Frontal cortex (tissue), 4 donors: ENCODE measurements around the gene RAB22A. TPM values are rescaled to one million over a fixed set of nuclear protein-coding genes. Genes with fewer than 3 reads are reported as not detected.
A peak's percentile ranks its signal among the peaks of the same experiment; 100 is the strongest.

ENCODE experiments used
- DNase-seq, 2 donors: peaks; one replicate each; pipeline ENCODE4 v3.0.0; 2012; ENCODE audit warnings: low spot score in 2 of 2
- FAIRE-seq: peaks from 2 replicates; lab custom pipeline; 2012; peaks lifted over from hg19 to GRCh38; lab: Jason Lieb, UNC
- total RNA-seq: library from RNA; depleted of rRNA; stranded (reverse); fragments of >200 nt; gene quantifications from one replicate; pipeline ENCODE4 v1.2.3, GENCODE V29; 2014
- donor health status: control.
- donor health status: control.
- donor health status: control.

RAB22A gene
- total RNA-seq, 1 donor from 2014 or later, result 23.6 TPM

DNA sequence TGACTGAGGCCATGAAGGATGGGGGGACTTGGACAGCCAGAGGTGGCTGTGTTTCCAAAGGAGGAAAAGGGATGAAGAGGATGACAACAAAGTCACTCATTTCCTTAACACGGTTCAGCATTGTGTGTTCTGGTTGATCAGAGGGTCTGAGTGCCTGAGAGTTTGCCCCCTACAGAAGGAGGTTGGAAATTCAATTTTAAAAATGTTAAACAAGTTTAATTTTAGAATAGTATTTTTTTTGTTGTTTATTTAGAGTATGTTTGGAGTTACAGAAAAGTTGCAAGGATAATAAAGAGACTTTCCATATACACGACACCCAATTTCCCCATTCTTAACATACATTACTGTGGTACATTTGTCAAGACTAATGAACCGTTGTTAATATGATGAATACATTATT, 69.2 kb downstream of the RAB22A start:
- FAIRE-seq (no peak), DNase-seq (no peak)

DNA sequence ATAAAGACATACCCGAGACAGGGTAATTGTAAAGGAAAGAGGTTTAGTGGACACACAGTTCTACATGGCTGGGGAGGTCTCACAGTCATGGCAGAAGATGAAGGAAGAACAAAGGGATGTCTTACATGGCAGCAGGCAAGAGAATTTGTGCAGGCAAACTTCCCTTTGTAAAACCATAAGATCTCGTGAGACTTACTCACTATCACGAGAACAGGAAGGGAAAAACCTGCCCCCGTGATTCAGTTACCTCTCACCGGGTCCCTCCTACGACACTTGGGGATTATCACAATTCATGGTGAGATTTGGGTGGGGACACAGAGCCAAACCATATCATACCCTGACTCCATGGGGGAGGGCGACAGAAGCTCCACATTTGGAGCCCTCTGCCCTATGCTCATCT, 72.1 kb downstream of the RAB22A start:
- DNase-seq (no peak), FAIRE-seq (no peak)

DNA sequence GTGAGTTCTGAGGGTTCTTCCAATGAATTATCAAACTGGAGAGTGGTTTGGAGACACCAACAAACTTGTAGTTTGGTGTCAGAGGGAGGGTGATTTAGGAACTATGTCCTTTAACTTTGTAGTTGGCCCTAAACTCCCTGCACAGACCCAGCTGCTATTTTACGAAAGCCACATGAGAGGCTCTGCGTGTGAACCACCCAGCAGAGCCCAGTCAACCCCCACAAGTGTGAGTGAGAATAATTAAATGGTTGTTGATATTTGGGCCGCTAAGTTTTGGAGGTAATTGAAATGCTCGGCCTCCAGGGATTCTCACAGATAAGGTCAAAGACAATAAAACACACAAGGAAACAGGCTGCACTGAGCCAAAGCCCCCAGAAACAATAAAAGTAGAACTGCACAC, 72.6 kb downstream of the RAB22A start:
- no peak for DNase-seq
- no peak for FAIRE-seq

DNA sequence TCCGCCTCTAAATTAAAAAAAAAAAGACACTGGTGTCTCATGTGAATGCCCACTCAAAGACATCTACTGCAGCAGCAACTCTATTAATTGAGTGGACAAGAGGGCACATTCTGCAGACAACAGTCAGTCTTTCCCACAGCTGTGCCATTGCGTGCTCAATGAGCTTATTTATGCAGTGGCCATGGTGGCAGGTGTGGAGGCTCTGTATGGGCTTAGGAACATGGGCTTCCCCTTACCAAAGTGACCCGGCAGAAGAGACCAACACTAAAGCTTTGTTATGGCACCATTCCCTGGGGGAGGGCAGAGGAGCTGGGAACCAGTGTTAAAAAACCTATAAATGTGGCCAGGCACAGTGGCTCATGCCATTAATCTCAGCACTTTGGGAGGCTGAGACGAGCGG, 75.3 kb downstream of the RAB22A start:
- no peak for FAIRE-seq
- no peak for DNase-seq

DNA sequence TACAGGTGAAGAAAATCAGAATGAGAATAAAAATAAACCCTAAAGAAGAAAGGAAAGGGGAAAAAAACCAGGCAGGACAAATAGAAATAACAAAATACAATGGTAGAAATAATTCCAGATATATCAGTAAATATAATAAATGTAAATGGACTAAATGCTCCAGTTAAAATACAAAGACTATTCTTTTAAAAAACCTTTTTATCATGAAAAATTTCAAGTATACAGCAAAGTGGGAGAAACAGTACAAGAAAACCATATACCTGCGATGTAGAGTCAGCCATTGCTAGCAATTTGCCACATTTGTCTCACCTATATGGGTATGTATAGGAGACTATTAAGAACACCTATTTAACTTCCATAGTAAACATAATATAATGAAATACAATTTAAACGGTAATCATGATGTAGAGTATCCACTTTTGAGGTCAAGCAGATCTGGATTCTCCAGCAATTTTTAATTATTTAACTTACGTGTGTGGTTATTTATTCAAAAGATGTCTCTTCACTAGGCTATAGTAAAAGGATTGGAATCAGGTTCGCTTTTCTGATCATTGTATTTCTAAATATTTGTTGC, 78.6 kb downstream of the RAB22A start:
- DNase-seq (no peak), FAIRE-seq (no peak)

DNA sequence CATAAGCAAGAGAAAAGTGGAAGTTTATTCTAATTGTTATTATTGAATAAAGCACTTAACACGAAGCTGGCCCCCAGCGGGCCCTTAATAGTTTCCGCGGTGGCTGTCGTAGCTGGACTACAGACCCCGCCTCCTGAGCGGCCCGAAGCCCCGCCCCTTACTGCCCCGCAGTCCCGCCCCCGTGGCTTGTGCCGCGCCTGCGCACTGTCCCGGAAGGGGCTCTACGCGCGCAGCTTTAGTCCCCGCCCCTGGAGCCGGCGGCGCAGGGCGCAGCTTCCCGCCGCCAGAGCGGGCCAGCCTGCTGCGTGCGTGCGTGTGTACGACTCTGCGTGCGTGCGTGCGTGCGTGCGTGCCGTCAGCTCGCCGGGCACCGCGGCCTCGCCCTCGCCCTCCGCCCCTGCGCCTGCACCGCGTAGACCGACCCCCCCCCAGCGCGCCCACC, 79.4 kb downstream of the RAB22A start, which contains the start of gene VAPB:
Gene VAPB, plus strand, starts transcription at position 348 of the 442 bp plus-strand sequence. CDS start 231 bp downstream, outside the sequence.
- FAIRE-seq, result no peak
- DNase-seq, result peak; percentile 87 to 90

DNA sequence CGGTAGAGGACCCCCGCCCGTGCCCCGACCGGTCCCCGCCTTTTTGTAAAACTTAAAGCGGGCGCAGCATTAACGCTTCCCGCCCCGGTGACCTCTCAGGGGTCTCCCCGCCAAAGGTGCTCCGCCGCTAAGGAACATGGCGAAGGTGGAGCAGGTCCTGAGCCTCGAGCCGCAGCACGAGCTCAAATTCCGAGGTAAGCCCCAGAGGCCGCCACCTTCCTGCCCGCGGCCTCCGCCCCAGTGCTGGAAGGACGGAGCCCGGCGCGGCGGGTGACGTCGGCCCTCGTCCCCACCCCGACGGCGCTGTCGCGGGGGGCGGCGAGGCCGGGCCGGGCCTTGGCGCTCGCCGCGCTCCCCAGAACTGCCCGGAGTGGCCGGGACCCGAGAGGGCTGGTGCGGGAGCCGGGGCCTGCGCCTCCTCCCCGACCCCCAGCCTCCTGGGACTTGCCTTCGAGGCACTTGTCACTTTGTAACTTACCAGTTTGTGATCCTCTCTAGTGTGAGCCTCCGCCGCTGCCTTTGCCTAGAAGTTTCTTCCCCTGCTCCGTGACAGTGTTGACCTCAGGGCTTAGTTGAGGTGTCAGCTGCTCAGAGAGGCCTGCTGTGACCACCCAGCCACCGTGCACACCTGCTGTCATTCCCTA, 79.9 kb downstream of the RAB22A start:
- DNase-seq (peak in 1 of 2 donors; percentile 50), FAIRE-seq (no peak)

DNA sequence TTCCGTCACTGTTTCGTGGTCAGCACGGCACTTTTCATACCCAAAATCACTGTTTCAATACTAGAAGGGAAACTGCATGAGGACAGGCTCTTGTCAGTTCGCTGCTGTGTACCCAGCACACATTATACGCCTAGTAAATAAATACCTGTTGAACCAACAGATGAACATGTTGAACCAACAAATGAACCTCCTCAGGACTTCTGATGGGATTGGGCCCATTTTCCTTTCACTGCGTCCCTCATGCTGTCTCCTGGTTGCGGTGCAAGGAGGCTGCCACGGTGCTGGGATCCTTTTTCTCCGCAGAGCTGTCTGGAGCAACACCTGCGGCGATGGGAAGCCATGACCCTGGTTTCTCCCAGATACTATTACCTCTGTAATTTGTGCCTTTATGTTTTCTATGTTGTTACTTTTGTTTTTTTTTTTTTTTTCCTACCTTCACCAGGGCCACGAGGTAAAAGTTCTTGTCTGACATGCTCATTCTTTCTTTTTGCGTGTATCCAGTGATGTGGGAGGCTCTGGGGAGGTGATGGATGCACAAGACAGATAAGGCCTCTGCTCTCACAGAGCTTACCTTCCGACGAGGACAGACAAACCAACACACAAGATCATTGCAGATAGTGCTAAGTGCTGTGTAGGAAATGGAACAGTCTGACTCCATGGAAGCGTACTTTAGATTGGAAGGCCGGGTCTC, 80.6 kb downstream of the RAB22A start:
- DNase-seq (no peak), FAIRE-seq (no peak)

DNA sequence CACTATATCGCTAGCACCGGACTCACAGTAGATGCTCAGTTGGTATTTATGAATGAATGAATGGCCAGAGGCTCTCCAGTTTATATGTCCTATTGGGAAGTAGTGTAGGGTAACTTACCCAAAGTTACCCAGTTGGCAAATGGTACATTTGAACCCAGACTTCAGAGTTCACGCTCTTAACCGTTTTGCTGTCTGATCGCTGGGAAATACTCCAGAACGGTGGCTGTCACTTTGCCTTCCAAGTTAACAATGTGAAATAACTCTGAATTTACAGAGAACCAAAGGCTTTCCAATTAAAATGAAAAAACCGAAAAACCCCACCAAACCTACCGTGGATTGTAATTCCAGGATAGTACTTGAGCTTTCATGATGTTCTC, 81.1 kb downstream of the RAB22A start:
- FAIRE-seq, result no peak

DNA sequence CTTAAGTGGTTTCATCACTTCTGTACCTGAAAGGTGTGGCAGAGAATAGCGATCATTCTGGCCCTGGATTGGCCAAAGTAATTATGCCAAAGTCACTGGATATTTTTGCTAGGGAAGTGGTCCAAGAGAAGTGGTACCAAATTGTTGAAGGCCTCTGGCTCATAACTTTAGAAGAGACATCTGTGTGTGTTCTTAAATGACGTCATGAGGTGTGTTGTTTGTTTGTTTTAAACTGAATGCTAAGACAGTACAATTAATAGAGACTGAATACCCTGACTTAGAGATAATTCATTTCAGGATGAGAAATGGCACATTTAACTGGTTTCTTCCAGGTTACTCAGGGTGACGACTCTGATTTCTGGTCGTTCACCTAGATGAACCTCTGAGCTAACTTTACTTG, 82.8 kb downstream of the RAB22A start:
- no peak for DNase-seq
- FAIRE-seq, result no peak

More for the DNA sequence above, 81.1 kb downstream of the RAB22A start:
- no peak for DNase-seq

DNA sequence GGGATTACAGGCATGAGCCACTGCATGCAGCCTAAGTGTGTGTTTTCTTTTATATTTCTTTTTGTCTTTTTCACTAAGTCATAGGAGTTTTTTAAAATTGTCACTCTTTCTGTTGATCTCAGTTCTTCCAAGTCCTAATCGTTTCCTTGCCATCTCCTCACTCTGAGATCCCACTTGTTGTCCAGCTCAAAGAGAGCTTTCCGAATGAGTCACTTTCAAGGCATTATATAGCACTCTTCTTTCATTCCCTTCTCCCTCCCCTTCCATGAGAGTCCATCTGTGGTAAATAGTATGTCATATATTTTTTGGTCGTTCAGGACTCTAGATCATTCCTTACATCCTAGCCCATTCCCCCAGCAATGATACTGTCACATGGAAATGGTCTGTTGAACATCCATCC, 83.8 kb downstream of the RAB22A start:
- DNase-seq, result no peak
- FAIRE-seq, result no peak

DNA sequence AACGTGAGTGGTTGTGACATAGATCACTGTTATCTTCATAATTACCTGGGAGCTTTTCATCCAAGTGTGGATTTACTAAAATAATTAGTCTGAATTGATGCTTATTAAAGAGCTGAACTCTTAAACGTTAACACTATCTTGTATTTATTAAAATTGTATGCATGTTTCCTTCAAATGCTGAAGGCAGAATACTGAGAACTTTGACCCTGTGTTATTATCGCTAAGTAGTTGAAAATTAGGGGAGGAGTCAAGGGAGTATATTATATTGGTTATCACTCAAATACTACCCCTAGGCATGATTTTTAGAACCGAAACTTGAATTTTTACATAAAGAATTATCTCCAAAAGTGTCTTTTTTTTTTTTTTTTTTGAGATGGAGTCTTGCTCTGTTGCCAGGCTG, 85.3 kb downstream of the RAB22A start:
- DNase-seq (no peak), FAIRE-seq (no peak)

DNA sequence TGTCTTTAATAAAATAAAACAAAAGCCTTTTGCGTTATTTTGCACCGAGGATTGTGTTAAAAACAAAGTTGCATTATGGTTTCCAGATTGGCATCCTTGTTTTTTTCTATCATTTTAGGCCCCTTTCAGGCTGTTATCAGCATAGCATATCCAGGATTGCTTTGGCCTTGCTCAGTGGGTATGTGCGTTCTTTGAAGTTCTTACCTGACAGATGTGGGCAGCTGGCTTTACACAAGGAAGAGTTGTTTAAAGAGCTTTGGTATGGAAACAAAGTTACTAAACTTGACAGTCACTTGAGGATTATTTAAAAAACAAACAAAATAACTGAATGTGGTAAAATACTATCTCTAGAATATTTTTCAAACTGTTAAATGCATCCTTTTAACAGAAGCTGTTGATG, 86.1 kb downstream of the RAB22A start:
- no peak for FAIRE-seq

DNA sequence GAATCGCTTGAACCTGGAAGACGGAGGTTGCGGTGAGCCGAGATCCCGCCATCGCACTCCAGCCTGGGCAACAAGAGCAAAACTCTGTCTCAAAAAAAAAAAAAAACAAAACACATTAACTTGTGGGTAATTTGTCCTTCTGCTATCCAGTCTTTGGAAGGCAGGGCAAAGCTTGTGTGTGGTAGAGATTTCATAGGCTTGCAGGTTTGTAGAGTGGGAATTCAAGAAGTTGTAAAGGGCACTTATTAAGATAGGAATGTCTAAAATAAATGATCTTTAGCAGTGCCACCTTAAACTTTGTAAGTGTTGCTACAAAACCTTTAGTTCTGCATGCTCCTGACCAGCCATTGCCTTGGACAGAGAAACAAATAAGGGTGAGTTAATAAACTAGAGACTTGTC, 87.9 kb downstream of the RAB22A start:
- DNase-seq (no peak), FAIRE-seq (no peak)

More for the DNA sequence above, 86.1 kb downstream of the RAB22A start:
- DNase-seq, result no peak

DNA sequence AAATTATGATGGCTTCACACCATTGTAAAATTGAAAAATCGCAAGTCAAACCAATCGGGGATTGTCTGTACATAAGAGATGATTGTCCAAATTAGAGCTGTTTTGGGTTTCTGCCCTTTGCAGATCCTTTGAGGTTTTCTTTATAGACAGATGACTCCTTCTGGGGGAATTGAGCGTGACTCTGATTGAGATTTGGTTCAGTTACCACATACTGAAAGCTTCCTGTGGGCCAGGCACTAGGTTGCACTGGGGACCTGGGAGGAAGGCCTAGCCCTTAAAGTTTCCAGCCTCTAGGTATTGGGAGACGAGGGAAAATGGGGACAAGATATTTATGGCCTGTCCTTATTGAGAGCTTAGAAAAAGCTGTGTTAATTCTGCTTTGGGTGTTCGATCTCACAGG, 88.7 kb downstream of the RAB22A start:
- FAIRE-seq (no peak), DNase-seq (no peak)

DNA sequence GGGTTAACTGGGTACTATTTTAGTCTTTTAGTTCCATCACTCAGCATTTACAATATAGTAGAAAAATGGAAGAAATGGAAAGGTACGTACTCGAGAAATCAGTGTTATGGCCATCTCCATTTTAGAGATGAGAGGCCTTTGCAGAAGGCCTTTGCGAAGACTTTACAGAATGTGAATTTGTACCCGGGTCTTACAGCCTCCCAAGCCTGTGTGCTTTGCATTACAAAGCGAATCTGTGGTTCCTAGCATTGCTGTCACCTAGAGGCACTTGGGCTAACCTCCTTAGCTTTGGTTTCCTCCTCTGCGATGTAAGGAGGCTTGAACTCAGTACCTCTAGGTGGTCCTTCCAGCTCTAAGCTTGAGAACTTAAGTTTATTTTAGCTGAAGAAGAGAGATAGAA, 90.4 kb downstream of the RAB22A start:
- FAIRE-seq (no peak), DNase-seq (no peak)

DNA sequence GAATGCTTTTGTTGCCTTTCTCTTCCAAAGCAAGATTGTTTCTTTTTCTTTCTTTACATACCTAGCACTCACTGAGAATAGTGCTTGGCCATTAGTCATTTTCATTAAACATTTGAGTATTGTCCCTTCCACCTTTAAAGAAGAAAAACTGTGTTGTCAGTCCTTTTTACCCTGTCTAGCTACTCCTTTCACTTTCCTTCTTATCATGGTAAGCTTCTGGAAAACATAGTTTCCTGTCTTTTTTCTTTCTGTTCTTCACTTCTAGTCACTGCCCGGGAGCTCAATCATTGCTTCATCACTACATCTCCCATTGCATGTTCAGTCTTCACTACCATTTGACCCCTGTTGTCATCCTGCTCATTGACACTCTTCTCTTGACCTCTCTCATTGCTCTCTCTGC, 91.6 kb downstream of the RAB22A start:
- DNase-seq (no peak), FAIRE-seq (no peak)

DNA sequence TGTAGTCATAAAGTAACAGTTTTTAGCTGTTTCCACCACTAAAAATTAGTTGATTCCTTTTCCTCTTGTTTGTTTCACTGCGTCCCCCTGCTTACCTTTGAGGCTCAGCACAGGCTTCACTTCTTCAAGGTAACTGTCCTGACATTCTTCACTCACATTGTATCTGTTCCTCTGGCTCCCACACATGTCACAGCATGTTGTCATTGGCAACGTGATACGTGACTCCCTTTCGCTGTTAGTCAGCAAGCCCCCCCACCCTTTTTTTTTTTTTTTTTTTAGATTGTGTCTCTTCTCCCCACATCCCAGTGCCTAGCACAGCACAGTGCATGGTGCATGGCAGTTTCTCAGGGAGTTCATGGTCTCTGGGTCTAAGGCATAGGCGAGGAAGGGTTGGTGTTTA, 92.8 kb downstream of the RAB22A start:
- DNase-seq (no peak), FAIRE-seq (no peak)

DNA sequence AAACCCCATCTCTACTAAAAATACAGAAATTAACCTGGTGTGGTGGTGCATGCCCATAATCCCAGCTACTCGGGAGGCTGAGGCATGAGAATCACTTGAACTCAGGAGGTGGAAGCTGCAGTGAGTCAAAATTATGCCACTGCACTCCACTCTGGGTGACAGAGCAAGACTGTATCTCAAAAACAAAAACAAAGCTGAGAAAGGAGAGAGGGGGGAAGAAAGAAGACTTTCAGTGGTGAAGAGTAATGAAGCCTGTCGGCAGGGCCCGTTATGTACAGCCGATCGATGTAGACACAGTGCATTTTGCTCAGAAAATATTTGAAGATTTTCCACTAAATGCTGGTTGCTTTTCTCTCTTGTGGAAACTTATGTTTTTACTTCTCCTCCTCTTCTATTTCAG, 93.3 kb downstream of the RAB22A start:
- DNase-seq (no peak), FAIRE-seq (no peak)

DNA sequence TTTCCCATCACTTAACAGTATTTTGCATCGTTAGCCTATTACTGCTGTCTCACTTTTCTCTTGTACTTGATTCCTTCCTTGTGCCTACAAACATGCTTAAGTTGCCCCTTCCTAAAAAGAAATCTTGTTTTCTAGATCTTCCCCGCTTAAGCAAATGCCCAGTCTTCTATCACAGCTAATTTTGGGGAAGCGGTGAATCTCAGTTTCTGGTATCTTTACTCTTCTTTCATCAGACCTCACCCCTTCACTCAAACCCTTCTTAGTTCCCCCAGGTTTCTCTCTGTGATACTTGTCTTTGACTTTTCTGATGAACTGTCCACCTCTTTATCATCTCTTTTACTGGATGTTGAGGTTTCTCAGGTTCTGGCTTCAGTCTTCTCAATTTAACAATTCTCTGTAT, 93.8 kb downstream of the RAB22A start:
- no peak for FAIRE-seq
- DNase-seq, result no peak

DNA sequence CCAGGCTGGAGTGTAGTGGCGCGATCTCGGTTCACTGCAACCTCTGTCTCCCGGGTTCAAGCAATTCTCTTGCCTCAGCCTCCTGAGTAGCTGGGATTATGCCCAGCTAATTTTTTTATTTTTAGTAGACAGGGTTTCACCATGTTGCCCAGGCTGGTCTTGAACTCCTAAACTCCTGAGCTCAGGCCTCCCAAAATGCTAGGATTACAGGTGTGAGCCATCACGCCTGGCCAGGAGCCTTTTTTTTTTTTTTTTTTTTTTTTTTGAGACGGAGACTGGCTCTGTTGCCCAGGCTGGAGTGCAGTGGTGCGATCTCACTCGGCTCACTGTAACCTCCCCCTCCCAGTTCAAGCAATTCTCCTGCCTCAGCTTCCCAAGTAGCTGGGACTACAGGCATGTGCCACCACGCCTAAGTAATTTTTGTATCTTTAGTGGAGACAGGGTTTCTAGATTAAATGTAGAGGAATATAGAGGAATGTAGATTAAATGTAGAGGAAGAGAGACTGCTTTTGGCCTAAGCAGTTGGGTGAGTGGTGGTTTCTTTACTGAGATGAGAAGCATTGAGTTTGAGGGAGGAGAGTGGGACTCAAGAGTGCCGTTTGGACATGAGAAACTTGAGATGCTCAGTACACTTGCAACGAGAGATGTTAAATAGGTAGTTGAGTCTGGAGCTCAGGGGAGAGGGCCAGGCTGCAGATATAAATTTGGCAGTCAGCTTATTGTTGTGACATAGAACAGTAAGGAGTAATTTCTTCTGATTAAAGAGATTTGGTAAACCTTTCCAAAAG, 96.2 kb downstream of the RAB22A start:
- DNase-seq (no peak), FAIRE-seq (no peak)
